Left lung (tissue), 10 donors: Measurements from ENCODE around the gene TUBGCP6. TPM values are rescaled to one million over a fixed set of nuclear protein-coding genes. Genes with fewer than 3 reads are reported as not detected.

Experiments
- ATAC-seq: fragments of 200-7000 bp; cut with Tn5 transposase; one replicate; pipeline ENCODE4 v1.9.1; 2020; ENCODE audit warnings: moderate library complexity
- DNase-seq, 4 donors: peaks; one replicate each; pipeline ENCODE4 v3.0.0-alpha.2; 2013 to 2020
- H3K27ac ChIP-seq, 2 donors: fragments of 200-600 bp; sonication (generic) in 1 of 2; one replicate each; pipeline versions ENCODE4 v1.5.0 to v1.8.0; 2020 to 2021
- H3K27me3 ChIP-seq, 2 donors: fragments of 200-600 bp; sonication (generic) in 1 of 2; one replicate each; pipeline versions ENCODE4 v1.5.0 to v1.8.0; 2020 to 2021
- H3K36me3 ChIP-seq, 2 donors: fragments of 200-600 bp; sonication (generic) in 1 of 2; one replicate each; pipeline versions ENCODE4 v1.5.0 to v1.8.0; 2020 to 2021
- H3K4me1 ChIP-seq, 2 donors: fragments of 200-600 bp; one replicate each; pipeline ENCODE4 v1.8.0; 2021
- H3K4me3 ChIP-seq, 2 donors: fragments of 200-600 bp; sonication (generic) in 1 of 2; one replicate each; pipeline versions ENCODE4 v1.5.0 to v1.8.0; 2020 to 2021; ENCODE audit warnings: mild to moderate bottlenecking in 1 of 2
- H3K9me3 ChIP-seq, 2 donors: fragments of 200-600 bp; sonication (generic) in 1 of 2; one replicate each; pipeline versions ENCODE4 v1.5.0 to v1.8.0; 2020 to 2021
- CTCF ChIP-seq, 2 donors: fragments of 200-600 bp; sonication (generic) in 1 of 2; IDR thresholded peaks; one replicate each; pipeline versions ENCODE4 v1.5.0 to v1.8.0; 2021; ENCODE audit warnings: antibody characterized with exemption in 2 of 2
- intact Hi-C, 2 donors: fragments of 100-400 bp; cut with DNase I; formaldehyde crosslinking; loops; one replicate each; pipeline versions ENCODE4 v1.11.2 to v1.14.2; 2022
- polyA plus RNA-seq, 6 donors: library from polyadenylated mRNA; unstranded; fragments of 120-200 nt; gene quantifications; one replicate each; pipeline ENCODE4 v1.2.1, GENCODE V29; 2013; ENCODE audit not compliant: insufficient read length in 6 of 6
- total RNA-seq, 2 donors: library from RNA; stranded (reverse); fragmentation: NEBNext Ultra II Directional; extraction: Animal tissue kit (Norgen Biotek cat#: 25700); gene quantifications; one replicate each; pipeline ENCODE4 v1.2.1, GENCODE V29; 2021
- donor health status: DM: no; HTN: yes; CAD: no.
- donor health status: DM: no; HTN: no; CAD: no.

Gene TUBGCP6
- total and polyA plus RNA-seq, 8 donors: 37.2 to 50.1 (median 42.7) TPM

- no peak for TF ChIP-seq CTCF (IDR thresholded peaks at IDR 0.05)
- peak overlapping the region; percentile 44 to 55 for H3K27ac ChIP-seq
- no peaks in the 10 kb centered on the region for H3K27me3 ChIP-seq
- H3K36me3 ChIP-seq: peaks cover 11 to 95% of the 10 kb centered on the region in 2 donors
- no peaks in the 10 kb centered on the region for H3K4me1 ChIP-seq
- no peak overlapping the region for H3K4me3 ChIP-seq
- intact Hi-C loops: no loop called here
- ATAC-seq (peak; percentile 88), DNase-seq (peak in 2 of 4 donors; percentile 82 to 85)
- no peaks in the 10 kb centered on the region for H3K9me3 ChIP-seq
These were observed 37.7 kb upstream of the TUBGCP6 start for GRCh38 chr22:50282361-50283155.

DNA sequence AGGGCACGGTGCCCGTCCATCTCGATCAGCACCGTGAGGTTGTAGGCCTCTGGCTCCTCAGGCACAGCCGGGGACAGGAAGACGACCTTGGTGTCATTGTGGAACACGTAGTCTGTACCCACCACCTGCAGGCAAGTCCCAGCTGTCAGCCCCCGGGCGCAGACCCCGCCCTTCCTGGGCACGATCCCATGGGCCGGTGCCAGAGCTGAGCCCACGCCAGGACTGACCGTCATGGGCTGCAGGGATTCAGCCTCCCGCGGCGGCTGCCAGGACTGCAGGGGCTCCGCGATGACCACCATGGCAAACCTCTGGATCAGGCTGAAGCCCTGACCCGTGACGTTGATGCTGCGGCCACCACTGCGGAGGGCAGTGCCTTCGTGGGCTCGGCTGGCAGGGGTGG, 37.1 kb upstream of the TUBGCP6 start:
- ATAC-seq (peak; percentile 33), DNase-seq (no peak)
- Histone ChIP-seq H3K27me3 (no peaks in the 10 kb centered on the region), H3K27ac (peak overlapping the region in 1 of 2 donors; percentile 55), H3K4me3 (no peak overlapping the region), H3K9me3 (no peaks in the 10 kb centered on the region), H3K4me1 (no peaks in the 10 kb centered on the region), H3K36me3 (peaks cover 11 to 95% of the 10 kb centered on the region in 2 donors)
- intact Hi-C loops: no loop called here
- TF ChIP-seq CTCF (IDR thresholded peaks at IDR 0.05): no peak

- Histone ChIP-seq H3K9me3 (no peaks in the 10 kb centered on the region), H3K4me1 (no peaks in the 10 kb centered on the region), H3K4me3 (no peak overlapping the region), H3K27ac (no peak overlapping the region), H3K27me3 (no peaks in the 10 kb centered on the region), H3K36me3 (peaks cover 11 to 95% of the 10 kb centered on the region in 2 donors)
- DNase-seq: no peak
- intact Hi-C loops: no loop called here
- ATAC-seq: no peak
- no peak for TF ChIP-seq CTCF (IDR thresholded peaks at IDR 0.05)
These were observed 36.5 kb upstream of the TUBGCP6 start for GRCh38 chr22:50281384-50281760.

DNA sequence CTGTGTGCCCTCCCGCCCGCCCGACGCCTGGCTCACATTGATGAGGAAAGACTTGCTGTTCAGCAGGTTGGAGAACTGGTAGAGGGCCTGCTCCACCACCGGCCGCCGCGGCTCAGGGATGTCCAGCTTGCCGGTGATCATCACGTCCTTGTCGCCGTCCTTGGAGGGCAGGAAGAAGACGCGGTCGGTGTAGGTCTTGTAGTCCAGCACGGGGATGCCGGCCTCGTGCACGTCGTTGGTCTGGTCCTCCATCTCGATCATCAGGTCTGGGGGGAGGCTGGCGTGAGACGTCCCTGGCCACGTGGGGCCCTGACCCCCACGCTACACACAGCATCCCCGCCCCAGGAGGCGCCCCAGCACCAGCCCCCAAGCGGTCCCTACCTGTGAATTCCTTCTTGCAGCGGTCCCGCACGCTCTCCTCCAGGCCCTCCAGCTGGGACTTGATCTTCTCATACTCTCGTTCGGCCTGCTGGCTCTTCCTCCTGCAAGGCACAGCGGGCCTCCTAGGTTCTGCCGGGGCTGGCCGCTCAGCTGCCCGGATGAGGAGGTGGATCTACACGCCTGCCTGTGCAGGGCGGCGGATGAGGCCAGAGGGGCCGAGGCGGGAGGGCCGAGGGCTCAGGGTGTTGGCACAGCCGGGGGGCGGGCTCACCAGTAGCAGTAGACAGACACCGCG, 36.0 kb upstream of the TUBGCP6 start:
- TF ChIP-seq CTCF (IDR thresholded peaks at IDR 0.05): no peak
- H3K4me3 ChIP-seq: no peak overlapping the region
- H3K36me3 ChIP-seq: peaks cover 11 to 95% of the 10 kb centered on the region in 2 donors
- no peaks in the 10 kb centered on the region for H3K27me3 ChIP-seq
- intact Hi-C loops: no loop called here
- H3K4me1 ChIP-seq: no peaks in the 10 kb centered on the region
- H3K9me3 ChIP-seq: no peaks in the 10 kb centered on the region
- DNase-seq (no peak), ATAC-seq (no peak)
- H3K27ac ChIP-seq: no peak overlapping the region

DNA sequence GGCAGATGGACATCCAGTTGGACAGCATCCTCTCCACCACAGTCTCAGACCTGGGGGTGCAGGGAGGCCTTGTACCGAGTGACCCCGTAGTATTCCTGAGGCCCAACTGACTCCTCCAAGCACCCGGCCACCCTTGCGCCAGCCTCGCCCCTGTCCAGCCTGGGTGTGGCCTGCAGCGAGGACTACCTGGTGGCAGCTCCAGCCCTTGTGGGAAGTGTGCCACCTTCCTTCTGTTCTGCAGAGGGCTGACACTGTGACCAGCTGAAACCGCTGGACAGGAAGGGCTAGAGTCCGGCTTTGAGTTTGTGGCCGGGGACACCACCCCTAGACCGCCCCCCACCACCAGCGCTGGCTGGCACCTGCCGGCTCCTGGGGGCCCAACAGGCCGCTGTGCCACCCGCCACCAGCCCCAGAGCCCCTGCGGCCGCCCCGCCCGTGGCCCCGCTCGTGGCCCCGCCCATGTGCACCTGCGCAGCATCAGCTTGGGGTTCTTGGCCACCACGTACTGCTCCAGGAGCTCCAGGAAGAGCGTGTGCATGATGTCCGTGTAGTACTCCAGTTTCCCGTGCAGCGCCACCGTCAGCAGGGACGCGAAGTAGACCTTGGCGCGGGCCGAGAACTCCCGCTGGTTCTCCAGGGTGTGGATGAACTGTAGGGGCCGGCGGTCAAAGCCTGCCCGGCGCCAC, 35.3 kb upstream of the TUBGCP6 start:
- H3K27ac ChIP-seq: no peak overlapping the region
- DNase-seq: no peak

More for the DNA sequence above, 35.3 kb upstream of the TUBGCP6 start:
- intact Hi-C loops: no loop called here
- Histone ChIP-seq H3K4me1 (no peaks in the 10 kb centered on the region), H3K36me3 (peaks cover 11 to 98% of the 10 kb centered on the region in 2 donors), H3K4me3 (no peak overlapping the region), H3K9me3 (no peaks in the 10 kb centered on the region), H3K27me3 (no peaks in the 10 kb centered on the region)
- no peak for TF ChIP-seq CTCF (IDR thresholded peaks at IDR 0.05)
- no peak for ATAC-seq
